Activated T-cell treated with anti-CD3 and anti-CD28 coated beads for 48 hours (primary cell): Measurements from ENCODE around the gene OAT.
"Not testable (repeated sequence)": the region's sequence is repeated elsewhere in the genome, so short reads cannot be mapped to it uniquely, and the experiment has no call there.

Experiments
- DNase-seq: peaks from one replicate; pipeline ENCODE4 v3.0.0-alpha.2; 2020; ENCODE audit warnings: low read depth

The OAT gene

GRCh38 chr10:124378271-124378670 lies 40.5 kb downstream of the OAT start:
- no peak for DNase-seq

DNA sequence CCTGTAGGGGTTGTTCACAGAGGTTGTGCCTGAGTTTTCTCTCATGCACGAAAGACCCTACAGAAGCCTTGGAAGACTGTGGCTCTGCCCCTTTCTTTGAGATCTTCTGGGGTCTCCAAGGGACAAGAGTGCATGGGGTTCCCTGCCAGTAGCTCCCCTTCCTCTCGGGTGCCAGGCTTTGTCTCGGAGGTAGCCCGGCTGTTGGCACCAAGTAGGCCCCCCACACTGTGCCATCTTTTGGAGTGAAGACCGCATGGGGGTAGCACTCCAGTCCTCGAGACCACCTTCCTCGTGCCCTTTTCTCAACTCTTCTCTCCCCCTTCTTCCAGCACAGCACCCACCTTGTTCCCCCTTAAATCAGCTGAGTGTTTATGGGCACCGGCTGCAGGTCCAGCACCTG lies 41.6 kb downstream of the OAT start:
- DNase-seq = no peak

DNA sequence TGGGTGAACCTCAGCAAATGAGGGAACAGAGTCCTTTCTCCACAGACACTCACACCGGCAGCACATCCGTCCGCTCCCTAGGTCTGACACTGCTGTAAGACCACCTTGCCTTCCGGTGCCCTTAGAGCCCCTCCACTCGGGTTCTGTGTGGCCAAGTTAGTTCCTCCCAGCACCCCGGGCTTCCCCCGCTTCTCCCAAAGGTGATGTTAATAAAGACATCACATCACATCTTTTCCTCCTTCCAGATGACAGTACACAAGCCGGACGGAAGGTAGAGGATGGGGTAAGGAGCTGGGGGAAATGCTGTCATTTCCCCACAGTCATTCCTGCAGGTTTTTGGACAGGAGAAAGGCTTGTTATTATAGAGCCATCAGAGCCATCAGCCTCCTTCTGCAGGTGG lies 42.3 kb downstream of the OAT start:
- no peak for DNase-seq

DNA sequence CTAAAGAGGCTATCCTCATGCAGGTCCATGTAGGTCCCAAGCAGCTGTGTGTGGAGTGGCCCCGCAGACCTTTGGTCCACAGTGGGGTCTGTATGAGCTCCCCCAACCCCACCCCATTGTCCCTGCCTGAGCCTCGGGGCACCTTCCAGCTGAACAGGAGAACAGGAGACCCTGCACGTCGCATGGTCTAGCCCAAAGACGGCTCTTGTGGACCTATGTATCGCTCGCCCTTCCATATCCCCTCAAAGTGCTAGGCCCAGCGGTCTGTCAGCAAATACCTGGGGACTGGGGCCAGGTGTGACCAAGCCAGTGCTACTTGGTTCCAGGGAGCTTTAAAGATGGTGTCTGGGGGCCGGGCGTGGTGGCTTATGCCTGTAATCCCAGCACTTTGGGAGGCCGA lies 43.0 kb downstream of the OAT start:
- DNase-seq = no peak

GRCh38 chr10:124375353-124375614 lies 43.4 kb downstream of the OAT start:
- DNase-seq = no peak

- DNase-seq = no peak
Observed at GRCh38 chr10:124374535-124375352, 44.0 kb downstream of the OAT start.

GRCh38 chr10:124372899-124373298 lies 45.8 kb downstream of the OAT start:
- no peak for DNase-seq

- no peak for DNase-seq
Observed at GRCh38 chr10:124370426-124370825, 48.3 kb downstream of the OAT start.

DNA sequence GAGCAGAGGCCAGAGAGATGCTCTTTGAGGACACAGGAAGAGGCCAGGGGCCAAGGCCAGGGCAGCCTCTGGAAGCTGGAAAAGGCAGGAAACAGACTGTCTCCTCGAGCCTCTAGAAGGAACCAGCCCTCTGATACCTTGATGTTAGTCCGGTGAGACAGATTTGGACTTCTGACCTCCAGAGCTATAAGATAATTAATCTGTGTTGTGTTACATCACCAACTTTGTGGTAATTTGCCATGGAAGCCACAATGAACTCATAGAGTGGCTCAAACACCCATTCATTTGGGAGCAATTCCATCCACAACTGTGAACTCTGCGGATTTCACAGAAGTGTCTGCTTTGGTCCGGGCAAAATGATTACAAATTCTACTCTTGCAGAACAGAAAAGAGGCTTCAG lies 48.7 kb downstream of the OAT start:
- DNase-seq = no peak

DNA sequence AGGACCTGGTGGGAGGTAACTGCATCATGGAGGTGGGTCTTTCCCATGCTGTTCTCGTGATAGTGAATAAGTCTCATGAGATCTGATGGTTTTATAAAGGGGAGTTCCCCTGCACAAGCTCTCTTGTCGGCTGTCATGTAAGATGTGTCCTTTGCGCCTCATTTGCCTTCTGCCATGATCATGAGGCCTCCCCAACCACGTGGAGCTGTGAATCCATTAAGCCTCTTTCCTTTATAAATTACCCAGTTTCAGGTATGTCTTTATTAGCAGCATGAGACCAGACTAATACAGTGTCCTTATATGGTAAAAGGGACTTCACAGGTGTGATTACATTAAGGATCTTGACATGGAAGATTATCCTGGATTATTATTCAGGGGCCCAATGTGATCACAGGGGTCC lies 49.2 kb downstream of the OAT start:
- not testable (repeated sequence) for DNase-seq

DNA sequence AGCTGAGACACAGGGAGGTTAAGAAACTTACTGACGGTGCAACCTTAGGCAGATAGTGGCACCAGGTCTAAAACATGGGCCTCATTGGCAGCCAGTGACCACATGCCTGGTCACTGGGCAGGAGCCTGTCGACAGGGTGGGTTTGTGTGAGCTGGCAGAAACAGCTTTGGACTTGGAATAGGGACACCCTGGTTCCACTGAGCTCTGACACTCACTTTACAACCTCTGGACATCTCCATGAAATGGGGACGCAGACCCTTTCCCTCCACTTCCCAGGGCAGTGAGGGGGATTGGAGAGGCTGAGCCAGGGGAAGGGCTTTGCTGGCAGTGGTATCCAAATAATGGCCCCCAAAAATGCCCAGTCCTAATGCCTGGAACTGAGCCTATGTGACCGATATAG lies 49.7 kb downstream of the OAT start:
- no peak for DNase-seq

- no peak for DNase-seq
Observed at GRCh38 chr10:124367936-124368335, 50.8 kb downstream of the OAT start.

GRCh38 chr10:124367414-124367813 lies 51.3 kb downstream of the OAT start:
- DNase-seq = no peak

GRCh38 chr10:124366825-124367224 lies 51.9 kb downstream of the OAT start:
- DNase-seq = no peak

DNA sequence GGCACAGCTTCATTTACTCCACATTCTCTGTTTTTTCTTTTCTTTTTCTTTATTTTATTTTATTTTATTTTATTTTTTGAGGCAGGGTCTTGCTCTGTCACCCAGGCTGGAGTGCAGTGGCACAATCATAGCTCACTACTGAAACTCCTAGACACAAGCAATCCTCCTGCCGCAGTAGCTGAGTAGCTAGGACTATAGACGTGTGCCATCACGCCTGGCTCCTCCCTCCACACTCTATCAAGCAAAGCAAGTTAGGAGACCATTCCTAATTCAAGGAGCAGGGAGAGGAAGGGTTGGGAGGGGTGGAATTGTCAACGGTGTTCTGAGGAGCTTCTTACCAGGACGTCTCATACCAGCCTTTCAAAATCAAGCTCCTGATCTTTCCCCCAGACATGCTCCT lies 52.4 kb downstream of the OAT start:
- DNase-seq = no peak

- DNase-seq = no peak
Observed at GRCh38 chr10:124364674-124365073, 54.0 kb downstream of the OAT start.

GRCh38 chr10:124362568-124362967 lies 56.2 kb downstream of the OAT start:
- no peak for DNase-seq

DNA sequence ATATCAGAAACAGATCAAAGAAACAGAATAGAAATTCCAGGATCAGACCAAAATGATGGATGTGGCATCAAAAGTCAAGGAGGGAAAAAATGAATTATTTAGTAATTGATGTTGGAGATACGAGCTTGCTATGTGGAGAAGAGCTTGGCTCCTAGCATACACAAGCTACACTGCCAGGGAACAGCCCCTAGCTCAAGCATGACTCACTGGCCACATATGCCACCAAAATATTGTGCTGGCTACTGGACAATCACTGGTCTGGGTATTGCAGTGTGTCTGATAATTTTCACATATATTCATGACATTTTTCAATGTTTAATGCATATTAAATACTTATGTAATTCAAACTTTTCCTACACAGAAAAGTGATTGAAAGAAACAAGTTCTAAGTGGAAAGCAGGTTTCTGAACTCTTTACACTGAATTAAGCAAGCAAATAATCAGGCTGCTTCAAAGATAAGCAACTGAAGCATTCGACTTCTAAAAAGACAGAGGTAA lies 59.3 kb downstream of the OAT start:
- DNase-seq = no peak

DNA sequence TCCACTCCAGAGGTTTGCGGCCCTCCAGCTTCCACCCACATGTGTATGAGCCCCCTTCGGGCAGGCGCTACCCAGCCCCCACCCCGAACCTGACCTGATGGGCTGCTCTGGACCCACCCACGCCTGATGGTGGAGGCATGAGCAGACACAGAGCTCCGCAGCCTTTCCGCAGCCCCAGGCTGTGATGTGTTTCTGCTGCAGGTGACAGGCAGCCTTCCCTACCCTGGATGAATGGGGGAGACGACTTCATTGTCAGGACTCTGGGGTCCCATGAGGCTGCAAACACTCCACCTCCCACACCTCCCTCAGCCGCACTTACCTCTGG lies 61.2 kb downstream of the OAT start:
- no peak for DNase-seq

DNA sequence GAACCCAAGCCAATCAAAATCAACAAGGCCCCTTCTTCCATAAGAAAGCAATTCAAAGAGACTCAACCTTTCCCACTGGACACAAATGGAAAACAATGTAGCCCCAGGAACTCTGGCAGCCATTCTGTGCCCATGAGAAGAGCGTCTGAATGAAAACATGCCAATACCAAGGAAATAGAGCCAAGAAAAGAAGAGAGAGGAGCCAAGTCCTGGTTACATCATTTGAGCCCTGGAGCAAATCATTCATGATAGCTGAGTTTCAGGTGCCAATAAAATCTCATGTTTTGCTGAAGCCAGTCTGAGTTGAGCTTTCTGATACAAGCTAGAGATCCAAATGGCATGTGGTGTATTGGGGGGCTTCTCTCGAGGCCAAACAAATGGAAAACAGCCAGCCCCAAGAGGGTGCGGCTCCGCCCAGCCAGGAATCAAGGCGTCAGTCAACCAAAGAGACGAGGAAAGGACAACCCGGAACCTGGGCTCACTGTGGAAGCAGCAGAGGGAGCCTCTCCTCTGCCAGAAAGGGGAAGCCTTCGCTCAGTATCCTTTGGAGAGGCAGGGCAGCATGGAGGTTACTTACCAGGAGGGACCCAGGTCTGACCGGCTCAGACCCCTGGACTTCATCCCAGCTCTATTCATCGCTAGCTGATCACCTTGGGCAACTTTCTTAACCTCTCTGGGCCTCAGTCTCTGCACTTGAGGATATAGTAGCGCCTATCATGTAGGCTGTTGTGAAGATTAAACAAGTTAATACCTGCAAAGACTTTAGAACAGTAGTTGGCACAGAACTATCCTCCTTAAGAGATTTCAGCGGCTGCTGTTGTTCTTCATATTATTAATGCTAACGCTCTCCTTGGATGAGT lies 61.8 kb downstream of the OAT start:
- no peak for DNase-seq

DNA sequence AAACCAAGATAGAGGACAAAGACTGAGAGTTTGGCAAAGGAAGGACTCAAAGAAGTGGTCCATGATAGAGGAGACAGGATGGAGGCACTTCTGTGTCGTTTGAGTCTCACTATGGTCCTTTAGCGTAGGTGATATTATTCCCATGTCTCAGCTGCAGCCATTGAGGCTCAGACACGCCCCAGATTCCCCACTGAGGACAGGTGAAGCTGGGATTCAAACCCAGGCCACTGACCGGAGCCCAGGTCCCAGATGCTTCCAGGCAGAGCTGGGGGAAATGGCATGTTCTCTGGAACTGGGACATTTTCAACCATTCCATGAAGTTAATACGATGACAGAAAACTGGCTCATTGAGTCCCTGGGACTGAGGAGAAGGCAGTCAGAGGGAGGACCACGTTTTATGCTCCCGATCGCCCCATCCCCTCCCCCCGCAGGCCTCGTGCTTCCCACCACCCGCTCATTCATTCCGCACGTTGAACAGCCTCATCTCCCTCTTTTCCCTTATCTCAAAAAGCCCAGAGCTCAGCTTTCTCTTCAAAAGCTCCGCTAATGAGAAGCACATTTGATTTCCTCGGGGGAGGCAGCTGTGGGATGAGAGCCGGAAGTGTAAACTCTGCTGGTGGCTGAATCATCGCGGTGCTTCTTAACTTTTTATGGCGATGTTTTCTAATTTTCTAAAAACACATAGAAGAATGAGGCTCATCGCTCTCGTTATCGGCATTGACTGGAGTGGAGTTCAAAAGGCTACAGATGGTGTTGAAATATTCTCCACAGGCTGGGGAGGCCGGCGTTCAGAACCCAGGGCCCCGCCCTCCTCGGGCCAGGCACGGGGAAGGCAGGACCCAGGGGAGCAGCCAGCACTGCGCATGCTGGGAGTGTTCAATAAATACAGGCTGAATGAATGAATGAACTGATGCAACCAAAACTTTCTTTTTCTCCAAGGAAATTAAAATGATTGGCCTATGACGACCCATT lies 64.0 kb downstream of the OAT start:
- peak; percentile 31 for DNase-seq

- no peak for DNase-seq
Observed at GRCh38 chr10:124353896-124354295, 64.8 kb downstream of the OAT start.
